ENCODE measurements around the gene IL34.

IL34 gene

GRCh38 chr16:70702624-70703023 is 56.3 kb downstream of the IL34 start:
- no peak for DNase-seq

- DNase-seq, result peak in 3 of 4 experiments; percentile 36 to 69 (median 39)
Measured at GRCh38 chr16:70703041-70703834, 56.9 kb downstream of the IL34 start.

DNA sequence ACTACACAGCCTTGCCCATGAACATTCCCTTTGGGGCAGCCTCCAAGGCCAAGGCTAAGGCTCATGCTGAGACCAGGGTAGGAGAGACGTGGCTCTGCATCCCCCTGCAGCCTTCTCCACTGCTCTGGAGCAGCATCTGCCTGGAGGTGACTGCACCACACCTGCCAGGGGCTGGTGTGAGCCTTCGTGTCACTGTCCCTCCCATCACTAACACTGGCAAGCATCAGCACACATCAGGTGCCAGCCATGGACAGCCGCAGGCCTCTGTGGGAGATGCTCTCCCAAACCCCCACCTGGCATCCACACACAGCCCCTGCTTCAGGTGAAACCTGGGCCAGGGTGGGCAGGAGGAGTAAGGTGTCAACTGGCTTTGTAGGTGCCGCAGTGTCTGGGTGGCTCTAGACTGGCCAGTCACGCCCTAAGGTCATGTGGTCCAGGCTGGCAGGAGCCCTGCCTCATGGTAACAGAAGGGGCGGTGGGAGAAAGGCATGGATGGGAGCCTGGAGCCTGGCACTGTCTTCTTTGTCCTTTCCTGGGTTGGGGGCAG is 57.5 kb downstream of the IL34 start:
- no peak for DNase-seq

DNA sequence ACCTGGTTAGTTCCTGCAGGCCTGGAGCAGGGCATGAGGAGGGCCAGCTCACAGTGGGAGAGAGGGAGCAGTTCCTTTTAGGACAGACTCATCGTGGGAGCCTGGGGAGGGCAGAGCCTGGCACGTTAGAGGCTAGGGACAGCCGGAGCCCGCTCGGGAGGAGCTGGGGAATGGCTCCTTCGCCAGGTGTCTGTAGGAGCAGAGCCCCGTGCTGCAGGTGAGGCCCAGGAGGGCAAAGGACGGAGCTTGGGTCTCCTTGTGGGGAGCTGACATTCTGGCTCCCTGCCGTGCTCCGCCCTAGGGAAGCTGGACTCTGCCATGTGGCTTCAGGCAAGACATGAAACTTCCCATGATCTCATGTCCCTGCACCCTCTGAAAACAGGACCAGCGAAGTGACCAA is 58.2 kb downstream of the IL34 start:
- DNase-seq, result peak in 1 of 4 experiments; percentile 34

DNA sequence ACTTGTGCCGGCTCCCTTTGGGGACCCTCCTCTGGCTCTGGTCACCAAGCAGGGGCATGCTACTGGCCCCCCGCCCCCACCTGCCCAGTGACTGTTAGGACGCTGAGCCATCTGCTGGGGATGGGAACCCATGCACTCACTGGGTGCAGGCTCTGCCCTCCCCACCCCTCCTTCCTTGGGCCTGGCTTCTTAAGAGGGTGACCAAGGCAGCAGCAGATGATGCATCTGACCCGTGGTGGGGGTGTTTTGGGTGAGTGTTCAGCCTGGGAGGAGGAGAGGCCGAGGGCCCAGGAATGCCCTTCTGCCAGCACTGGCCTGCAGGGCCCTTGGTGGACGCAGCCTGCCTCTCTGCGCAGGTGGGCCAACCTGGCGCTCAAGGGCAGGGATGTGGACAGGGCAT is 58.7 kb downstream of the IL34 start:
- DNase-seq, result no peak

DNA sequence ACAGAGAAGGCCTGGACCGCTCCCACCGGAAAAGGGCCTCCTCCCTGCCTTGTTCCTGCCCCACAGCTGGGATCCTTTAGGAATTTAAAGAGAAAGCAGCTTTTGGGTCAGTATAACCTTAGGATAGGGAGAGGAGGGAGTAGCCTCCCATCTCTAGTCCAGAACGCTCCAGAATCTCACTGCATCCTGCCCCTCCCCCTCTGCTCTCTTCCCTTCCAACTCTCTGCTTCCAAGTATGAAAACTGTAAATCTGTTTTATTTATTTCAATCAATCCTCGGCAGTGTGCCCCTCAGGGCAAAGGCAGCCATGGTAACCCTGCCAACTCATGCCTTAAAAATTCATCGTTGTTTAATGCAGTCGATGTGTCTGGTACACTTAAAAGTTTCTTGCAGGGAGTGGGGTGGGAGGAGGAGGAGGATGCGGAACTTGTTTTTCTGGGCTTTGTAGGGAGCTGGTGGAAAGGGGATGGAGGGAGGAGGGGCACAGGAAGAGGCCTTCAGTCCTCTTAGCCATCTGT is 60.6 kb downstream of the IL34 start:
- DNase-seq, result no peak

DNA sequence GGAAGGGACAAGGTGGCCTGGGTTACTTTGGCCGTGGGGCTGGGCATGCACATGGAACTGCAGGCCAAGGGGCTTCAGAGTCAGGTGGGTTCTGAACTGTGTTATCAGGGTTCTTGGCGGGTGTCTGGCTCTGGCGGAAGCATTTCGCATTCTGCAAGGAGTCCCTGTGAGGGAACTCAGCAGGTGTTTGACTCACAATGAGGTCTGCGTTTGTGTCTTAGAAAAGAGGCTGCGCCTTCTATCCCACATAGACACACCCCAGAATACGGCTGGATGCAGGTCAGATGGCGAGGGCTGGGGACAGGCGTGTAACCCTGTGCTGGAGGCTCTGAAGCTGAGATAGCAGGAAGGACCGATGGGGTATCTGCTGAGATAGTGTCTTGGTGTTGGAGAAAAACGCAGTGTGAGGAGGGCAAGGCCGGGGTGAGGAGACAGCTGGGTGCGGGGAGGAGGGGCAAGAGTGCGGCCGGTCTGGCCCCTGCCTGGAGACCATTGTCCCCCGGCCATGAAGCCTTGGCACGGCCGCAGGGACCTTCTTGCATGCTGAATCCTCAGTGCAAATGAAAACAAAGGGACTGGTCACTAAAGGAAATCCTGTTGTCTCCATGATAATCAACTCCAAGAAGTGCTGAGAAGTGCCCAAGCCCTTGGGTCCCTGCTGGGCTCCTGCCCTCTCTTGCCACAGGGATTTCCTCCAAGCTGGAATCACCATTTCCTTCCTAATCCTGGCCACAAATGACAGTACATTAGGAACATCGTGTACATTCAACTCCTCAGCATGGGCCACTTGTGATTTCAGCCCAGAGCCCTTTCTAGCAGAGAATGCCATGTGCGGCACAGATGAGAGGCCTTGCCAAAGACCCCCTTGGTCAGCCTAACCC is 62.2 kb downstream of the IL34 start:
- DNase-seq, result no peak

DNA sequence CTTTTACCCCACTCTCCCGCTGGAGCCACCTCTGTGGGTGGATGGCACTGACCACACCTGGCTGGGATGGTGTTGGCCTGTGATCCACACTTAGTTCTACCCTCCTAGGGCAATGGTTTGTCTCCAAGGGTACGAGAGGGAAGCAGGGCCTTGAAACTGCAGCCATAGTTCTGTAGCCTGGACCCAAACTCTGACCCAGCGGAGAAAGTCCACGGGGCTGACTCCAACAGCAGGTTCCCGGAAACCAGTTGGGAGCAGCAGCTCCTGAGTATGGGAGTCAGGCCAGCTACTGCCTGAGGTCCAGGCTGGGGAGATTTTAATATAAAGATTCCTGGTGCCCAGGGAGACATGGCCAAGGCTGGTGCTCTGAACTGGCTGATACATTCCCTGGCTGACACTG is 63.1 kb downstream of the IL34 start:
- no peak for DNase-seq

- peak in 1 of 4 experiments; percentile 36 for DNase-seq
Measured at GRCh38 chr16:70709942-70710341, 63.6 kb downstream of the IL34 start.
